ENCODE results near the gene FLRT2. TPM values are rescaled to one million over a fixed set of nuclear protein-coding genes. Genes with fewer than 3 reads are reported as not detected.

Gene FLRT2
- total and polyA plus RNA-seq, 12 donors: 3.3 to 112 (median 17.4) TPM

DNA sequence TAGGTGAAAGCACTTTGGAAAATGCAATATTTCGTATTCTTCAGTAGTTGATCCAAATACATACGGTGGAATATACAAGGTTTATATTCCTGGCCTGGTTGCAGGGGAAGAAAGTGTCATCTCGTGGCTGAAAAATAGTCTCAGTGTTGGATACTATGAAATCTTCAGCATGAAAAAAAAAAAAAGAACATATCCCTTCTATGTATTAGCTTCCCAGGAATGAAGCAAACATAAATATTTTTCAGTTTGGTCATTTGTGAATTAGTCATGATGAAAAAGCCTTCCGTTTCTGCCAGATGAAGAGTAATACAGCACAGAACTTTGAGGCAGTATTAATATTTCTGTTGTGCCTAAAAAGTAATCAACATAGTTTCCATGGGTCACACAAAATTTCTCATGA is 36.7 kb downstream of the FLRT2 start:
- intact Hi-C loops (cut with DNase I): no loop called here
- WGBS, 4 donors: 50 to 68% (median 59%) methylated on average over 3 to 4 of the region's 4 CpGs
- H3K9me3 ChIP-seq (replicated peaks in 1 of 3): no peaks in the 10 kb centered on the region
- peaks cover 0 to 6% of the 10 kb centered on the region in 2 donors for H3K4me1 ChIP-seq (replicated peaks in 1 of 2)
- TF ChIP-seq POLR2A (IDR thresholded peaks at IDR 0.05): no peak
- TF ChIP-seq, protein P1, sequence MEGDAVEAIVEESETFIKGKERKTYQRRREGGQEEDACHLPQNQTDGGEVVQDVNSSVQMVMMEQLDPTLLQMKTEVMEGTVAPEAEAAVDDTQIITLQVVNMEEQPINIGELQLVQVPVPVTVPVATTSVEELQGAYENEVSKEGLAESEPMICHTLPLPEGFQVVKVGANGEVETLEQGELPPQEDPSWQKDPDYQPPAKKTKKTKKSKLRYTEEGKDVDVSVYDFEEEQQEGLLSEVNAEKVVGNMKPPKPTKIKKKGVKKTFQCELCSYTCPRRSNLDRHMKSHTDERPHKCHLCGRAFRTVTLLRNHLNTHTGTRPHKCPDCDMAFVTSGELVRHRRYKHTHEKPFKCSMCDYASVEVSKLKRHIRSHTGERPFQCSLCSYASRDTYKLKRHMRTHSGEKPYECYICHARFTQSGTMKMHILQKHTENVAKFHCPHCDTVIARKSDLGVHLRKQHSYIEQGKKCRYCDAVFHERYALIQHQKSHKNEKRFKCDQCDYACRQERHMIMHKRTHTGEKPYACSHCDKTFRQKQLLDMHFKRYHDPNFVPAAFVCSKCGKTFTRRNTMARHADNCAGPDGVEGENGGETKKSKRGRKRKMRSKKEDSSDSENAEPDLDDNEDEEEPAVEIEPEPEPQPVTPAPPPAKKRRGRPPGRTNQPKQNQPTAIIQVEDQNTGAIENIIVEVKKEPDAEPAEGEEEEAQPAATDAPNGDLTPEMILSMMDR (IDR thresholded peaks at IDR 0.05): no peak
- no peak for DNase-seq
- no peaks in the 10 kb centered on the region for H3K27me3 ChIP-seq
- H3K36me3 ChIP-seq (replicated peaks in 1 of 2): no peaks in the 10 kb centered on the region
- H3K4me3 ChIP-seq: no peak overlapping the region
- peak overlapping the region in 1 of 5 donors; percentile 17 for H3K27ac ChIP-seq

DNA sequence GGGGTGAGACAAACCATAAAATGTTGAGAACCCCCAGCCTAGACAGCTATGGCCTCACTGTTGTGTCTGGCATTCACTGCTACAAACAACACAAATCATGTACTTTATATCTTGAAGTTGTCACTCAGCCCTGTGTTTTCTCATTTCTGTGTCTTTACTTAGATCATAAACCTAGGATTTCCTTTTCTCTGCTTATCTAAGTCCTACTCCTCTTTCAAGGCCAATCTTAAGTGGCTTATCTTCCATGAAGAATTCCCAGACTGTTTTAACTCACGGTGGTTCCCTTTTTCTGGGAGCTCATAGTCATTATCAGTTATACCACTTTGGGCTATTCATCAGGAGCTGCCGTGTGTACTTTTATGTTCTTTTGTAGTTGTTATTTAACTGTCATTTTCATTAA is 42.1 kb downstream of the FLRT2 start:
- H3K36me3 ChIP-seq (replicated peaks in 1 of 2): no peaks in the 10 kb centered on the region
- no peak overlapping the region for H3K27ac ChIP-seq
- intact Hi-C loops (cut with DNase I): no loop called here
- DNase-seq: no peak
- H3K4me1 ChIP-seq (replicated peaks in 1 of 2): no peaks in the 10 kb centered on the region
- TF ChIP-seq, protein P1 (IDR thresholded peaks at IDR 0.05): no peak
- TF ChIP-seq POLR2A (IDR thresholded peaks at IDR 0.05): no peak
- no peaks in the 10 kb centered on the region for H3K27me3 ChIP-seq
- H3K4me3 ChIP-seq: no peak overlapping the region
- 27 to 37% (median 32%) methylated on average over 2 of the region's 2 CpGs for WGBS, 4 donors
- H3K9me3 ChIP-seq (replicated peaks in 1 of 3): no peaks in the 10 kb centered on the region

DNA sequence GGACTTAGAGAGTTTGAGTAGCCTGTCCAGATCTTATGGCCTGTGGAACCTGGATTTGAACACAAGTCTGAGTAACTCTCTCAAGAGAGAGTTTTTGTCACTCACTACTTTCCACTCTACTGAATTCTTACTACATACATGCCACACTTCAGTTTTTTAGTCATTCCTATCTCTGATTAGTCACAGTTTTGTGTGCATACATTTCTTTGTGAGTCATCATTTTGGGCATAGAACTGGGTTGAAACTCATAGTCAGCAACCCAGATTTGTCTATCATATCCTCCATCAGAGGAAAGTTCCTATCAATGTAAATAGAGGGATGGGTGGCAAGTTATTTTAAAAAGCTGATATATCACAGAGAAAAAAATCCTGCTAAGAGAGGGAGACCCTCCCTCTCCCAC is 42.9 kb downstream of the FLRT2 start:
- no peaks in the 10 kb centered on the region for H3K27me3 ChIP-seq
- intact Hi-C loops (cut with DNase I): no loop called here

DNA sequence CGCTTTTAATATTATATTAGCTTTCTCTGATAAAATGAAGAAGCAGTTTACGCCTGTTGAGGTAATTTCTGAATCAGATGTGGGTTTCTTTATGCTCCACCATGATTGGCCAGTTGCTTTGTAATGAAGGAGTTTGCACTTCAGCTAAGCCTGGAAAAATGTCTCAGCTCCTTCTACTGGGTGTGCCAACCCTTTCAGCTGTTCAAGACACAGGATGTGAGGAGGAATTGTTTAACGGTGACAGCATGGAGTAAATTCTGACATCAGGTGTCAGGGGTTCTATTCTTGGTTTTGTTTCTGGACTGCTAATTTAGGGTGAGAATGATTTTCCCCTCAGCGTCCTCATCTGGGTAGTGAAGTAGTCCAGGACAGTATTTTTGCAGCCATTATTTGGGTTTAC is 43.5 kb downstream of the FLRT2 start:
- no peaks in the 10 kb centered on the region for H3K27me3 ChIP-seq
- no peaks in the 10 kb centered on the region for H3K36me3 ChIP-seq (replicated peaks in 1 of 2)
- whole genome bisulfite sequencing, 4 donors: 75 to 86% (median 84%) methylated on average over 4 of the region's 4 CpGs
- intact Hi-C loops (cut with DNase I): no loop called here
- no peaks in the 10 kb centered on the region for H3K9me3 ChIP-seq (replicated peaks in 1 of 3)
- DNase-seq: no peak
- TF ChIP-seq POLR2A (IDR thresholded peaks at IDR 0.05): no peak
- TF ChIP-seq, protein P1 (IDR thresholded peaks at IDR 0.05): no peak
- H3K27ac ChIP-seq: no peak overlapping the region
- H3K4me3 ChIP-seq: no peak overlapping the region
- no peaks in the 10 kb centered on the region for H3K4me1 ChIP-seq (replicated peaks in 1 of 2)

More for the DNA sequence above, 42.9 kb downstream of the FLRT2 start:
- Histone ChIP-seq H3K36me3 (replicated peaks in 1 of 2) (no peaks in the 10 kb centered on the region), H3K4me1 (replicated peaks in 1 of 2) (no peaks in the 10 kb centered on the region), H3K9me3 (replicated peaks in 1 of 3) (no peaks in the 10 kb centered on the region), H3K27ac (no peak overlapping the region), H3K4me3 (no peak overlapping the region)
- DNase-seq: no peak
- TF ChIP-seq, protein P1 (IDR thresholded peaks at IDR 0.05): no peak
- no peak for TF ChIP-seq POLR2A (IDR thresholded peaks at IDR 0.05)

Data from adrenal gland (tissue), 12 donors.